Panc1 (cell line): Measurements from ENCODE around the gene PTRH1. TPM values are rescaled to one million over a fixed set of nuclear protein-coding genes. Genes with fewer than 3 reads are reported as not detected.

Experiments used
- ATAC-seq: fragments of 200-7000 bp; cut with Tn5 transposase; 2 replicates; pipeline ENCODE4 v1.9.1; 2020; ENCODE audit warnings: mild to moderate bottlenecking, moderate library complexity
- BruUV-seq: library from RNA; stranded (reverse); fragments of 400-500 nt; replicated peaks from 2 replicates; lab custom pipeline; 2021; lab: Mats Ljungman, UMichigan
- CTCF ChIA-PET: fragments of 300-600 bp; sonication (Branson Sonifier 250); formaldehyde crosslinking; loops from one replicate; lab custom pipeline; 2022; ENCODE audit warnings: antibody characterized with exemption; lab: Charles Lee
- POLR2A ChIA-PET: fragments of 300-600 bp; sonication (Branson Sonifier 250); formaldehyde crosslinking; loops from one replicate; lab custom pipeline; 2022; ENCODE audit warnings: antibody characterized with exemption; lab: Charles Lee
- DNase-seq: peaks from one replicate; pipeline ENCODE4 v3.0.0-alpha.2; 2010; ENCODE audit warnings: low read depth, low spot score
- H3K27ac ChIP-seq: 2 replicates; pipeline ENCODE4 v1.5.1; 2011; ENCODE audit warnings: mild to moderate bottlenecking, low read length, inconsistent platforms
- H3K27me3 ChIP-seq: fragments of 200-500 bp; sonication (Bioruptor generic); 2 replicates; pipeline ENCODE4 v1.6.0; 2014; ENCODE audit warnings: low read length, inconsistent platforms; ENCODE audit not compliant: control insufficient read depth, insufficient read depth
- H3K36me3 ChIP-seq: fragments of 200-500 bp; sonication (Bioruptor generic); 2 replicates; pipeline ENCODE4 v1.5.1; 2014; ENCODE audit warnings: inconsistent platforms, mild to moderate bottlenecking, low read length, moderate library complexity; ENCODE audit not compliant: control insufficient read depth, insufficient read depth
- H3K4me1 ChIP-seq: 2 replicates; pipeline ENCODE4 v1.5.1; 2011; ENCODE audit warnings: inconsistent platforms, mild to moderate bottlenecking, low read length, moderate library complexity; ENCODE audit not compliant: control insufficient read depth, insufficient read depth
- H3K4me3 ChIP-seq, 2 experiments: 2 replicates each; pipeline ENCODE4 v1.5.1; 2011 to 2012; ENCODE audit warnings: low read depth in 2 of 2, low read length in 2 of 2, mild to moderate bottlenecking in 2 of 2, inconsistent platforms in 1 of 2, moderate library complexity in 1 of 2
- H3K9me3 ChIP-seq: fragments of 200-500 bp; sonication (Bioruptor generic); 2 replicates; pipeline ENCODE4 v1.5.1; 2014; ENCODE audit warnings: low read depth, mild to moderate bottlenecking, inconsistent platforms, low read length, moderate library complexity; ENCODE audit not compliant: control insufficient read depth, insufficient read depth
- POLR2AphosphoS5 ChIP-seq: IDR thresholded peaks from 2 replicates; pipeline ENCODE4 v1.6.1; 2012; ENCODE audit warnings: mild to moderate bottlenecking, low read depth, low read length, moderate library complexity
- REST ChIP-seq, 2 experiments: IDR thresholded peaks; 2 replicates each; pipeline ENCODE4 v1.6.1; 2011 to 2012; ENCODE audit warnings: low read depth in 2 of 2, control low read depth in 1 of 2, low read length in 1 of 2, mild to moderate bottlenecking in 1 of 2, moderate library complexity in 1 of 2; ENCODE audit not compliant: insufficient read depth in 1 of 2
- SIN3A ChIP-seq: IDR thresholded peaks from 2 replicates; pipeline ENCODE4 v1.6.1; 2012; ENCODE audit warnings: low read depth, mild to moderate bottlenecking, low read length, moderate library complexity, borderline replicate concordance; ENCODE audit not compliant: insufficient read depth
- TCF7L2 ChIP-seq: IDR thresholded peaks from 2 replicates; pipeline ENCODE4 v1.6.1; 2011; ENCODE audit warnings: mild to moderate bottlenecking, low read depth, low read length, inconsistent platforms
- in situ Hi-C: cut with HindIII; loops from 2 replicates; pipeline ENCODE4 v1.10.0; 2016; ENCODE audit warnings: low sequenced_read_pairs, low pct_unique_long_range_greater_than_20kb
- intact Hi-C: fragments of 100-400 bp; cut with micrococcal nuclease; formaldehyde crosslinking; loops from one replicate; pipeline ENCODE4 v1.10.0; 2022; ENCODE audit not compliant: unreplicated experiment
- total RNA-seq: library from RNA; stranded (reverse); gene quantifications from one replicate; pipeline ENCODE4 v1.2.1, GENCODE V29; 2021; ENCODE audit not compliant: unreplicated experiment
- TF ChIP-seq, protein P1 (sequence below): fragments of 450-650 bp; IDR thresholded peaks from 2 replicates; pipeline ENCODE4 v1.5.1; 2017; ENCODE audit warnings: mild to moderate bottlenecking

PTRH1 gene
- total RNA-seq, 1 experiment from 2014 or later, result 13.8 TPM

DNA sequence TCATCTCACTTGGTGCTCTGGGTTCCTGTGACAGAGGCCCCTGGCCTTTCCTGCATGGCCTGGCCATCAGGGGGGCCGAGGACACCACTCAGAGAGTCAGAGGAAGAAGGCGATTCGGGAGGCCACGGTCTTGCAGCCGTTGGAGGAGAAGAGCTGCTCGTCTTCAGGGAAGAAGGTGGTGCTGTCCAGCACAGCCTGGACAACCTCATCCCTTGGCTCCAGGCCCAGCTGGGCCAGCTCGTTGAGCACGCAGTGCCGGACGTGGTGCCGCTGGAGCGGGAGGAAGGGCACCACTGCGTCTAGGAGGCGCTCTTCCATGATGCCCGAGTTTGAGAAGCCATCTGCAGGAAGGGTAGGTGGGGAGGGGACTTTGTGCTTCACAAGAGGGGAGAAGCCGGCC is 16.5 kb upstream of the PTRH1 start:
- DNase-seq, result no peak
- in situ Hi-C loops, result no loop called here

GRCh38 chr9:127730799-127731410 is 15.4 kb upstream of the PTRH1 start:
- H3K4me1 ChIP-seq, result no peaks in the 10 kb centered on the region
- ATAC-seq, result no peak
- in situ Hi-C loops, result no loop called here
- intact Hi-C loops, result loop anchor here (10.0 kb wide), 1 partner anchor 146 kb away; no protein-coding TSS in a partner anchor
- H3K27ac ChIP-seq, result no peak overlapping the region
- no peak for TF ChIP-seq SIN3A
- TF ChIP-seq POLR2AphosphoS5, result no peak
- TF ChIP-seq, protein P1, sequence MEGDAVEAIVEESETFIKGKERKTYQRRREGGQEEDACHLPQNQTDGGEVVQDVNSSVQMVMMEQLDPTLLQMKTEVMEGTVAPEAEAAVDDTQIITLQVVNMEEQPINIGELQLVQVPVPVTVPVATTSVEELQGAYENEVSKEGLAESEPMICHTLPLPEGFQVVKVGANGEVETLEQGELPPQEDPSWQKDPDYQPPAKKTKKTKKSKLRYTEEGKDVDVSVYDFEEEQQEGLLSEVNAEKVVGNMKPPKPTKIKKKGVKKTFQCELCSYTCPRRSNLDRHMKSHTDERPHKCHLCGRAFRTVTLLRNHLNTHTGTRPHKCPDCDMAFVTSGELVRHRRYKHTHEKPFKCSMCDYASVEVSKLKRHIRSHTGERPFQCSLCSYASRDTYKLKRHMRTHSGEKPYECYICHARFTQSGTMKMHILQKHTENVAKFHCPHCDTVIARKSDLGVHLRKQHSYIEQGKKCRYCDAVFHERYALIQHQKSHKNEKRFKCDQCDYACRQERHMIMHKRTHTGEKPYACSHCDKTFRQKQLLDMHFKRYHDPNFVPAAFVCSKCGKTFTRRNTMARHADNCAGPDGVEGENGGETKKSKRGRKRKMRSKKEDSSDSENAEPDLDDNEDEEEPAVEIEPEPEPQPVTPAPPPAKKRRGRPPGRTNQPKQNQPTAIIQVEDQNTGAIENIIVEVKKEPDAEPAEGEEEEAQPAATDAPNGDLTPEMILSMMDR, result no peak
- no peak for TF ChIP-seq REST (IDR thresholded peaks at IDR 0.05; ENCODE audit: insufficient read depth in 1 of 2, low read depth in 2 of 2, low read length in 1 of 2)
- no peak for TF ChIP-seq TCF7L2
- no peaks in the 10 kb centered on the region for H3K36me3 ChIP-seq
- BruUV-seq, result no TSS peak
- POLR2A ChIA-PET, result no interaction called here
- H3K27me3 ChIP-seq, result no peaks in the 10 kb centered on the region
- CTCF ChIA-PET, result no interaction called here
- H3K9me3 ChIP-seq, result no peaks in the 10 kb centered on the region
- no peak for DNase-seq
- no peak overlapping the region for H3K4me3 ChIP-seq

More for the DNA sequence above, 16.5 kb upstream of the PTRH1 start:
- Histone ChIP-seq H3K27ac (no peak overlapping the region), H3K27me3 (no peaks in the 10 kb centered on the region), H3K36me3 (no peaks in the 10 kb centered on the region), H3K4me1 (no peaks in the 10 kb centered on the region), H3K9me3 (no peaks in the 10 kb centered on the region), H3K4me3 (no peak overlapping the region)
- ChIA-PET POLR2A (no interaction called here), CTCF (no interaction called here)
- ATAC-seq, result no peak
- TF ChIP-seq TCF7L2, result no peak
- TF ChIP-seq, protein P1, result no peak
- TF ChIP-seq POLR2AphosphoS5, result no peak
- TF ChIP-seq SIN3A, result no peak
- TF ChIP-seq REST (IDR thresholded peaks at IDR 0.05; ENCODE audit: insufficient read depth in 1 of 2, low read depth in 2 of 2, low read length in 1 of 2), result no peak
- BruUV-seq, result no TSS peak
- intact Hi-C loops, result loop anchor here (10.0 kb wide), 1 partner anchor 147 kb away; no protein-coding TSS in a partner anchor
